ENCODE data around the gene TMEM138.
A peak's percentile ranks its signal among the peaks of the same experiment; 100 is the strongest.

Gene TMEM138

DNA sequence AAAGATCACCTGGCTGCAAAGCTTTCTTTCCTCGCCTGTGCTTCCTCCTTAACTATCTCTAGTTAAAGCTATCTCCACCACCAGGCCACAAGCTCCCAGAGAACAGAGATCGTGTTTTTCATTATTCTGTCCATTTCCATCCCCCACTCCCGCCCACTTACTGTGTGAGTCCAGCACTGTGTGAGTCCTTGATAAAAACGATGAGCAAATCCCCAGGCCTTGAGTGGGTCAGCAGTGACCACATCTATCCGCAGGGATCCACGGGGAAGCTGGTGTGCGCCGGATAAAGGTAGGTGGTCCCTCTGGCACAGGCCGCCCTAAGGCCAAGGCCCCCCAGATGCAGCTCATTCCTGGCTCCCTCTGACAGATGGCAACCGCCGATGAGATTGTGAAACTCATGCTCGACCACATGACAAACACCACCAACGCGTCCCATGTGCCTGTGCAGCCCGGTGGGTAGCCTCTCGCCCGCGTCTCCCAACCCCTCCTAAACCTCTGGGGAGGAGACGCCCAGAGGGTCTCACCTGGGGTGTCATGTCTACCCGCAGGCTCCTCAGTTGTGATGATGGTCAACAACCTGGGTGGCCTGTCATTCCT, 19.9 kb upstream of the TMEM138 start:
- DNase-seq: no peak

DNA sequence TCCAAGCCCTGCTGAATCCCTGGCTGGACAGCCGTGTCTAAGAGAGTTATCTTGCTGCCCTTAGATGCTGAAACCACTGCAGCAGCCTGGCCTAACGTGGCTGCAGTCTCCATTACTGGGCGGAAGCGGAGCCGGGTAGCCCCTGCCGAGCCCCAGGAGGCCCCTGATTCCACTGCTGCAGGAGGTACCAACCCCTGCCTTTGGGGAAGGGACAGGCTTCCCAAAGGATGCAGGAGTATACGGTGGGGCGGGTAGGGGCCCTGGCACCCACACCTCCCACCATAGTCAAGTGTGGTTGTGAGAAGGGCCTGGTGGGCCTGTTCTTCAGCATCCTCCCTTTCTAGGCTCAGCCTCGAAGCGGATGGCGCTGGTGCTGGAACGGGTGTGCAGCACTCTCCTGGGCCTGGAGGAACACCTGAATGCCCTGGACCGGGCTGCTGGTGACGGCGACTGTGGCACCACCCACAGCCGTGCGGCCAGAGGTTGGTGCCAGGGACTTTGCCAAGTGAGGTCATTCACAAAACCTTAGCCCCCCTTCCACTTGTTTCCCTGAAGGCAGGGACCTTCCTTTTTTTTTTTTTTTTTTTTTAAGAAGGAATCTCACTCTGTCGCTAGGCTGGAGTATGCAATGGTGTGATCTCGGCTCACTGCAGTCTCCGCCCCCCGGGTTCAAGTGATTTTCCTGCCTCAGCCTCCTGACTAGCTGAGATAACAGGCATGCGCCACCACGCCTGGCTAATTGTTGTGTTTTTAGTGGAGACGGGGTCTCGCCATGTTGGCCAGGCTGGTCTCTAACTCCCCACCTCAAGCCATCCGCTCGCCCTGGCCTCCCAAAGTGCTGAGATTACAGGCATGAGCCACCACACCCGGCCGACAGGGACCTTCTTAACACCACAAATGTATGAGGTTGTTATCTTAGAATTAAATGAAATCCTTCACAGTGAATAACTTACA, 18.1 kb upstream of the TMEM138 start:
- DNase-seq: no peak

DNA sequence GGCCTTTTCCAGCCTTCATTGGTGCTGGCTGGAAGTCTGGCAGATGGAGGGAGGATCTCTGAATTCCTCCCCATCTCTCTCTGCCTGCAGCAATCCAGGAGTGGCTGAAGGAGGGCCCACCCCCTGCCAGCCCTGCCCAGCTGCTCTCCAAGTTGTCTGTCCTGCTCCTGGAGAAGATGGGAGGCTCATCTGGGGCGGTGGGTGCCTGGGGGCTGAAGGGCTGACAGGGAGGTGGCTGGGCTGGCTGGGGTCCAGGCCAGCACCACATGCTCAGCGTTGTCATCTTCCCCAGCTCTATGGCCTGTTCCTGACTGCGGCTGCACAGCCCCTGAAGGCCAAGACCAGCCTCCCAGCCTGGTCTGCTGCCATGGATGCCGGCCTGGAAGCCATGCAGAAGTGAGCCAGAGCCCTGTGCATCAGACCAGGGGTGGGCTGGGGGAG, 17.0 kb upstream of the TMEM138 start:
- DNase-seq: no peak

DNA sequence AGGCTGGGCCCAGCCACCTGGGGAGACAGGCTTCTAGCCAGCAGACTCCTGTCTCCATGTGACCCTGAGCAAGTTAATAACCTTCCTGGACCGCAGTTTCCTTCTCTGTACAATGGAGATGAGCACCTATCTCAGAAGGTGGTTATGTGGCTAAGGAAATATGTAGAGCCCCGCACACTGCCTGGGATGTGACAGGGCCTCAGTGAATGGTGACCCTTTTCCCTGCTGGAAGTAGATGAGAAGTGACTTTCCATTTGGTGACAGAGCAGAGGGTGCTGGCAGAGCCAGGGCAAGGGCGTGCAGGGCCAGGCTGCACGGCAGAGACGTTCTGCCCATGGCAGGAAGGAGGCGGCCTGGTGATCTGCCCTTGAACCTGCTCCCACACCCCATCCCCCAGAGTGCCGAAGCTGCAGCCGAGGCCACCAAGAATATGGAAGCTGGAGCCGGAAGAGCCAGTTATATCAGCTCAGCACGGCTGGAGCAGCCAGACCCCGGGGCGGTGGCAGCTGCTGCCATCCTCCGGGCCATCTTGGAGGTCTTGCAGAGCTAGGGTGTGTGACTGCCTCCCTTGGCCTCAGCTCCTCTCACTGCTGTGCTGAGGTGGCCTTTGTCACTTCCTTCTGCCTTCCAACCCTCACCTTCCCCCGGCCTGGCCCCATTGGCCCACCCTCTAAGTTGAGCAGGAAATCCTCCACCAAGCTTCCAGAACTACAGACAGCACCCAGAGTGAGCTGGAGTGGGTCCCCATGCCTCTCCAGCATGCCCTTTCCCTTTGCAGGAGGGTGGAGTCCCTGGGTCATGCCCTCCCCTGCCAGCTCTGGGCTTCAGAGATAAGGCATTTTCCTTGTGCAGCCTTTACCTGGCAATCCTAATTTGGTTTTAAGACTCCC, 16.0 kb upstream of the TMEM138 start:
- no peak for DNase-seq

DNA sequence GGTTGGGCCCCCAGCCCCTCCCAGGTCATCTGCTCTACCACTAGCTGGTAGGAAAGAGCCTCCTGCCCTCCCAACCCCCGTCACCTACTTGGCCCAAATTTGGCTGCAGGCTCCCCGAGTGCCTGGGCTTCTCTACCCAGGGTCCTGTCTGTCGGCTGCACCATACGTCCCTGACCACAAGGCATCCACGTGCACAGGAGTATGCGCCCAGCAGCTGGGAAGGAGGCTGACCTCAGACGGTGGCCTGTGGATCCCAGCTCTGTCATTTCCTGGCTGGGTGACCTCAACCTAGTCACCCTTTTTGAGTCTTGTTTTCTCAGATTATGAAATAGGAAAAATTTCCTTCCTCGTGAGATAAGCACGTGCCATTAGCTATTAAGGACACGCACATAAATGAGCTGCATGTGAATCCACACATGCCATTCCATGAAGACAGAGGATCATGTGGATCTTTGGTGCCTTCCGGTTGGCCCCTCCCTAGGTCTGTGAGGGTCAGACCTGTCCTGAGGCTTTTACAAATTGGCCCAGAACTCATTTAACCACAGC, 14.2 kb upstream of the TMEM138 start:
- DNase-seq: no peak

DNA sequence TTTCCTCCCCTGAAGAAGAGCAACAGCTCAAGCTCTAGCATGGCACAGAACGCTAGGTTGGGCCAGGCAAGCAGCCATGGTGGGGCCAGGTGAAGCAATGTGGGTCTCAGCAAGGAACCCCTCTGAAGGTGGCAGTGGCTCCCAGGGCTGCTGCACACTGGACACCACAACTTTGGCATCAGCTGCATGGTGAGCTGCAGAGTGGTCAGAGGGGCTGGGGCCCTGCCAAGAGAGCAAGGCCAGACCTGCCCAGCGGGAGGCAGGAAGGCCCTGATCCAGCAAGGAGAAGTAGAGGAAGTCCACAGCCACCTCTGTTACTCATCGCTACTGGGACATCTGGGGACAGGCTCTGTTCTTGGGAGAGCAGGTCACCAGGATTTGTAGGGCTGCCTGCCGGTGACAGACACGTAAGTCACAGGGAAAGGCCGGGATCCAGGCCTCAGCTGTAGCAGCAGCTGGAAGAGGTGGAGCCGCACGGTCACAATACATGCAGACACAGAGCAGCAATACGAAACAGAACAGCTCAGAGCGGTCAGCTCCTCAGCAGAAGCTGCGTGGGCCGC, 12.9 kb upstream of the TMEM138 start:
- no peak for DNase-seq

DNA sequence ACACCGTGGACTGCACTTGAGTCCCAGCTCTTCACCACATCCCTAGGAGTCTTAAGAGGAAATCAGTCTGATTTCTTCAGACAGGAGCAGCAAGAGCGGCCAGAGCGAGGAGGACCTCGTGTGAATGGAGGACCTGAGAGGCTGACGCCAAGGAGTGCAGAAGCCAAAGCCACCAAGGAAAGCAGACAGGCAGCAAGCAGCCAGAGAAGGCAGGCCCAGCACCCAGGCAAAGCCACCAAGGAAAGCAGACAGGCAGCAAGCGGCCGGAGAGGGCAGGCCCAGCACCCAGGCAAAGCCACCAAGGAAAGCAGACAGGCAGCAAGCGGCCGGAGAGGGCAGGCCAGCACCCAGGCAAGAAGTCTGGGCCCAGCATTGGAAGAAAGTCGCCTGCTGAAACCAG, 12.3 kb upstream of the TMEM138 start:
- DNase-seq: no peak

DNA sequence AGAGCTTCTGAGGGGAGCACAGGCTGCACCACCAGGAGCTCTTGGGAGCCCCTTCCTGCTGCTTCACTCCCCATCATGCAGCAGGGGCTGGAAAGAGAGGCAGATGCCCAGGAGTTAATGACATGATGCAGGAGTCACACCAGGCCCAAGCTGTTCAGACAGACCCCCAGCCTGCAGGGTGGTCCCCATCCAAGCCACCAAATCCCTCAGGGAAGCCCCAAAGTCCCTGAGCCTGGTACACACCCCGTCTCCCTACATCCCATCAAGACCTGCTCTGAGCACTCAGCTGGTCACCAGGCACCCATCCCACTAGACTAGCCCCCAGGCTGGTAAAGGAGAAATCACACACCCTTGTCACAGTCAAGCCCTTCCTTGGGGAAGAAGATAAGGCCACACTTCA, 11.8 kb upstream of the TMEM138 start:
- DNase-seq: no peak

DNA sequence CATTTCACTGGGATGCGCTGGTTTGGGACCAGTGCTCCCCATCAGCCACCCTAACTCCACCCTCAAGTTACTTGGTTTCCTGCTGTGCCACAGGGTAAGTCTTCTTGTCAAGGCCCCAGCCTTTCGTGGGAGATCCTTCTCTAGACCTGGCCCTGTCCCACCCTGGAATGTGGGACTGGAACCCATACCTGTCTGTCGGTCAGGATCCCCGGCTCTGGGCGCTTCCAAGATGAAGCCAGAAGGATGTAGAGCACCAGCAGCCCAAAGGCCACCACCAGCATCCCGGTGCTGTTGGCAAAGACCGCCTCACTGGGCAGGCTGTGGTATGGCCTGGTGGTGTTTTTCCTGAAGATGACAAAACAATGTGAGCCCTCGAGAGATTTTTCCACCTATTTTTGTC, 11.4 kb upstream of the TMEM138 start:
- DNase-seq: no peak

DNA sequence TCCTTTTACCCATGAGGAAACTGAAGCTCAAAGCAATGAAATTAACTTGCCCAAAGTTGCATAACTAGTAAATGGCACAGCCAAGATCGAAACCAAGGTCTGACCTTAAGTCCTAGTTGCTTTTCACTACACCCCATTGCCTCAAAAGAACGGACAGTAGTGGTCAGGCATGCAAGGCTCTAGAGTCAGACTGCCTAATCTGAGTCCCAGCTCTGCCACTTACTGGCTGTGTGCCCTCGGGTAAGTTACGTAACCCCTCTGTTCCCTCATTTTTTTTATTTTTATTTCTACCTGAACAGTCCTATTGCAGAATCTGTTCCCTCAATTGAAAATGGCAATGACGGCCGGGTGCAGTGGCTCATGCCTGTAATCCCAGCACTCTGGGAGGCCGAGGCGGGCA, 10.1 kb upstream of the TMEM138 start:
- no peak for DNase-seq

DNA sequence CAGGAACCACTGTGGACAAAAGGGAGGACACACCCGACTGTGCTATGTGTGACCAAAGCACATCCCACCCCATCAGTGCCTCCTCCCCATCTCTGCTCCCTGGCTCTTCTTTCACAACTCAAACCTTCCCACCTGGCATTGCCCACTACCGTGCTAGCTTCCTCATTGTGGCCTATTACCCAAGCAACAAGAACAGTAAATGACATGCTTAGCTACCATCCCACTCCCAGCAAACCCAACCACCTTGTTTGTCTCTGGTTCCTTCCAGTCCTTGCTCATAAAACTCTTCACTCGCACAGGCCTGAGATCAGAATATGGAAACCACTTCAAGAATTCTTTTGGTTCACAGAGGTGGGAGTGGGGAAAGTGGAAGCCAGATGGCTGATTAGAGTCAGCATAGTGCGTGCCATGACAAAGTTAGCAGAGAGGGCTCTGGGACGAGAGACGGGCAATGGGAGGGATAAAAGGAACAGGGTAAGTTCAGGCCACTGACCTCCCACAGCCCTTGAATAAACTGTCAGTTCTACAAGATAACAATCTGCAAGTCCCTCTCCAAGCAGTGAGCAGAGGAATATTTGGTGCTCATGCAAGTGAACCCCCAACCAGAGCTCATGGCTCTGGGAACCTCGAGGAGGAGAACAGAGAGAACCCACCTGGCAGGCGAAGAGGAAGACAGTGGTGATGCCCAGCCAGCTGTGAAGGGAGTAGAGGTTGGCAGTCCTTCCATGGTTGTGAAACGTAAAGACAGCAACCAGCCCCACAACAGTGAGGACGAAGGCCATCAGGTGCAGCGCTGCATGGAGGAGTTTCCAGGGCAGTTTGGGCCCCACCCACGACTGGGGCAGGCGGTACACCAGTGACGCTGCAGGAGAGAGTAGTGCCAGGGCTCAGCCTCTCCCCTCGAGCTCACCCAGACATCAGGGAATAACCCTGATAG, 8.8 kb upstream of the TMEM138 start:
- no peak for DNase-seq

DNA sequence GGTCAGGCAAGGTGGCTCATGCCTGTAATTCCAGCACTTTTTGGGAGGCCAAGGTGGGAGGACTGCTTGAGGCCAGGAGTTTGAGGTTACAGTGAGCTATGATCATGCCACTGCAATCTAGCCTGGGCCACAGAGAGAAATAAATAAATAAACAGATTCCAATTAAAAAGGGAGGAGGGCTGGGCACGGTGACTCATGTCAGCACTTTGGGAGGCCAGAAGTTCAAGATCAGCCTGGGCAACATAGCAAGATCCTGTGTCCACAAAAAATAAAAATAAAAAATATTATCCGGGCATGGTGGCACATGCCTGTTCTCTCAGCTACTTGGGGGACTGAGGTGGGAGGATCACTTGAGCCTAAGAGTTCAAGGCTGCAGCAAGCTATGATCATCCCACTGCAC, 8.0 kb upstream of the TMEM138 start:
- no peak for DNase-seq

DNA sequence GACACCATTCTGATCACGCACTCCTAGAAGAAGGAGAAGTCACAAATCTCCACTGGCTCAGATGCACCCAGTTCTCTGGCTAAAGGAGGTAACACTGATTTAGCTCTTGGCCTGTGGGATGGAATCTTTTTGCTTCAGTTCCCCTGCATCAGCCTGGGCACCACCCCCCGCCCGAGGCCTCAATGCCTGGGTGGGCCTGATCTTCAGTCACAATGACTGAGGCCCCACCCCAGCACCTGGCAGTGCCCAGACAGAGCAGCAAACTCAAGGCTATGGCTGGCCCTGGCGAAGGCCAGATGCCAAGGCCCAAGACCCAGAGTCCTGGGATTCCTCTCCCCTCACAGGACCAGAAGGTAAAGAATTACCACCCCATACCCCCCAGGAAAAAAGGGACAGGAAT, 5.5 kb upstream of the TMEM138 start:
- no peak for DNase-seq

DNA sequence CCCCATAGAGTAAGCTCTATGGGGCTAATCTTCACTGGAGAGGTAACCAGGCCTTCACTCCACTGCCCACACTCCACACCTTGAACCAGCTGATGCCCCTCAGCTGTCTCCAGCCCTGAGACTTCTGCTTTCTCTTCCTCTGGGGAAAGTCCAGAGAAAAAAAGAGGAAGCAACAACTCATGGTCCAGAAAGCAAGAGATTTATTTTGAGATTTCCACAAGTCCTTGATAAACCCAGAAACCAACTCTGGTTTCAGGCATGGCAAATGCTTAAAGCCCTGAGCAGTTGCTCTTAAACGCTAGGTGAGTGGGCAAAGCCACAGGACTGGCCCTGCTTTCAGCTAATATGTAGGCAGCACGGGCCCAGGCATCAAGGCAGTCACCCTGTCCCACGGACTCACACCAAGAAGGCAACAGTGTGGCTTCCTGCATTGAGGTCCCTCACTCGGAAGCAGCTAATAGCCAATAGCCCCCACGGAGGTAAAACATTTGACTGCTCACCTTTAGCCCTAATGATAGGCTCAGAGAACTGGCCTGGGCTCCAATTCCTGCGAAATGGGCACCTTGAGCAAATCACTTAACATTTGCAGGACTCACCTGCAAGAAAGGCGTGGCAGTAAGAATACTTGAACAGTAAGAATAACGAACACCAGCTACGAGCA, 4.8 kb upstream of the TMEM138 start:
- DNase-seq: no peak

DNA sequence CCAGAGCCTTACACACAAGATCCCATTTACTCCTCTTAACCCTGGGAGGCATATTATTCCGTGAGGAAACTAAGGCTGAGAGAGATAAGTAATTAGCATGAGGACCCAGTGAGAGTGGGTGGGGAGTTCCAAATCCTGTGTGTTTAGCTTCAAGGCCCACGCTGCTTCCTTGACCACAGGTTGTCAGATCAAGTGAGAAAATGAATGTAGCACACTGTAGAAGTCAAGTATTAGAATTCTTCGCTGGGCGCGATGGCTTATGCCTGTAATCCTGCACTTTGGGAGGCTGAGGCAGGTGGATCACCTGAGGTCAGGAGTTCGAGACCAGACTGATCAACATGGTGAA, 4.3 kb upstream of the TMEM138 start:
- DNase-seq: no peak

DNA sequence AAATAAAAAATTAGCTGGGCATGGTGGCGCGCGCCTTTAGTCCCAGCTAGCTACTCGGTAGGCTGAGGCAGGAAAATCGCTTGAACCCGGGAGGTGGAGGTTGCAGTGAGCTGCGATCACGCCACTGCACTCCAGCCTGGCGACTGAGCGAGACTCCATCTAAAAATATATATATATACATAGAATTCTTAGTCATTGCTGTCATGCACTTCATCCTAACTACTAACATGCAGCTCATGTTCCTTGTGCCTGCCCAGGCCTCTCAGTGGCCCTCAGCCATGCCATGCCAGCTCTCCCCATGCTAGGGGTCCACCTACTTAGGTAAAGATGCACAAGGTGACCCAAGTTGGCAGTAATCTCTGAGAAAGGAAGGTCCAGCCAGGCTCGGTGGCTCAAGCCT, 3.6 kb upstream of the TMEM138 start:
- no peak for DNase-seq

DNA sequence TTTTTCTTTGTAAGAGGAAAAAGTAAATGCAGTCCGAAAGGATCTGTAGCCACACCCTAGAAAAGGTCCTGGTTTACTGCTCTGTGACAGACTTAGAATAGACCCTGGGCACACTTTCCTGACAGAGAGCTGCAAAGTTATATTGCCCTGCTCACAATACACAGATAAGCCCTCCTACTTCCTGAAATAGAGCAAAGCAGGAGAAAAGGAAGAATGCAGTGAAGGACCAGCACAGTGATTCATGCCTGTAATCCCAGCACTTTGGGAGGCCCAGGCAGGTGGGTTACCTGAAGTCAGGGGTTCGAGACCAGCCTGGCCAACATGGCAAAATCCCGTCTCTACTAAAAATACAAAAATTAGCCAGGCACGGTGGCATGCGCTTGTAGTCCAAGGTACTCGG, 2.7 kb upstream of the TMEM138 start:
- DNase-seq: no peak

DNA sequence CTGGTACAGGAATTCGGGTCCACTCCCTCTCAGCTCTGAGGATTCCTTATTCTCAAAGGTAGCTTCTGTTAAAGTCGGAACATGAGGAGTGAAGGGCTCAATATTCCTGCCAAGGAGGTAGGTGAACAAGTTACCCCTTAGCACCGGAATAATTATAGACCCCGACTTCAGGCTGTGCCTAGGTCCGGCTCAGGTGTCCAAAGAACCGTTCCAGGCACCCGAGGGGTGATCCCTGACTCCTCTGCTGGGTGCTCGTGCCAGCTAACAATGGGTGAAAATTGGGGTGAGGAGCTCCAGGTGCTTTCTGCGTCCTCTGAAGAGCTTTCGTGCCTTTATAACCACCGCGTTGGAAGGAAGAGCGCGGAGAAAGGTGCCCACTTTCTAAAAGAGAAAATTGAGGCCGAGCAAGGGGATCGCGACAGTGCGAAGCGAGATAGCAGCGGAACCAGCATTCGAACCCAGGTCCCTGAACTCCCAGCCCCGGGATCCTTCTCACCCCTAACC, 885 bp upstream of the TMEM138 start:
- DNase-seq: no peak

DNA sequence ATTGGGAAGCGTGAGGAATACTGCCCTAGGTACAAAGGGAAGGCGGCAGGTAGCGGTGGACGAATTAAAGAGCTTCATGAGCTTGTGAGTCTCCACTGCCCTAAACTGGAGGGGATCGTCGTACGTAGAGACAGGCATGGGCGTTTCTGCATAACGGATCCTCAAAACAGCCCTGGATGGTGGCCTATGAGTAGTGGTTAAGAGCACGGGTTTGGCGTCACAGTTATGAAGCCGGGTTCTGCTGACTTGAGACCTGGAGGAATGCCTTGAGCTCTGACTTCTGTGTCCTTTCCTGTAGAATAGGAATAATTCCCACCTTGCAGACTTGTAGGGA, 335 bp downstream of the TMEM138 start:
- DNase-seq: peak; percentile 23

DNA sequence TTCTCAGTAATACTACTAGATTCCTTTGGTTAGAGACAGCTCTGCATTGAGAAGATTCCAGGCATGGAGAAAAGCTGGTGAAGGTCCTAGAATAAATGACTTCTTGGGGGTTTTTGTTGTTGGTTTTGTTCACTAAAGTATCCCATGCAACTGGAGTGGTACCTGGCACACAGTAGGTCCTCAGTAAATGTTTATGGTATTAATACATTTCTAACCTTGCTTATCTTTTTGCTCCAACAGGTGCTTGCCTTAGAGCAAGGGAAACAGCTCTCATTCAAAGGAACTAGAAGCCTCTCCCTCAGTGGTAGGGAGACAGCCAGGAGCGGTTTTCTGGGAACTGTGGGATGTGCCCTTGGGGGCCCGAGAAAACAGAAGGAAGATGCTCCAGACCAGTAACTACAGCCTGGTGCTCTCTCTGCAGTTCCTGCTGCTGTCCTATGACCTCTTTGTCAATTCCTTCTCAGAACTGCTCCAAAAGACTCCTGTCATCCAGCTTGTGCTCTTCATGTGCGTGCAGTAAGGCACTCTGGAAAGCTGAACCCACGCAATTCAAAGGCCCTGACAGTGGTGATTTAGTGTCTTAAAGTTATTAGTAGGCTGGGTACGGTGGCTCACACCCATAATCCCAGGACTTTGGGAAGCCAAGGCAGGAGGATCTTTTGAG, 2.0 kb downstream of the TMEM138 start:
- no peak for DNase-seq

DNA sequence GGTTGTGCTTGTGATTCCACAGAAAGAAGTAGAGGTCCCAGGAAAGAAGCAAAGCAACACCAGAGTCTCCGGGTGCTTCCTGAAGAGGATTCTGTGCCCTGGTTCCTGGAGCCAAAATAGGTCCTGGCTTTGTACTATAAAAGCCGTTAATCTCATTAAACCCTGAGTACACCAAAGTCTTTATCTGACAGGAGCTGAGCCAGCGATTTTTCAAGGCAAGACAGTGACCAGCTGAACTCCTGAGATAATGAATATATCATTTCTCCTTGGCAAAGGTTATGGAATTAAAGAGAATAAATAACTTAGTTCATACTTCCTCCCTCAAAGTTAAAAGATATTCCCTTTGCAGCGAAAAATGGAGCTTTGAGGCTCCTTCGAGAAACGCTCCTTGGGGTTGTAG, 5.2 kb downstream of the TMEM138 start:
- no peak for DNase-seq

Data from stimulated activated CD4-positive, alpha-beta T cell treated with anti-CD3 and anti-CD28 coated beads, Interleukin-4, amount 100 ng/mL, for 1 hour (primary cell).